Measurements from ENCODE around the gene MCRIP2. TPM values are rescaled to one million over a fixed set of nuclear protein-coding genes. Genes with fewer than 3 reads are reported as not detected.

The MCRIP2 gene
- total RNA-seq, 8 experiments from 2014 or later, result 10.3 to 58.8 (median 31.3) TPM

DNA sequence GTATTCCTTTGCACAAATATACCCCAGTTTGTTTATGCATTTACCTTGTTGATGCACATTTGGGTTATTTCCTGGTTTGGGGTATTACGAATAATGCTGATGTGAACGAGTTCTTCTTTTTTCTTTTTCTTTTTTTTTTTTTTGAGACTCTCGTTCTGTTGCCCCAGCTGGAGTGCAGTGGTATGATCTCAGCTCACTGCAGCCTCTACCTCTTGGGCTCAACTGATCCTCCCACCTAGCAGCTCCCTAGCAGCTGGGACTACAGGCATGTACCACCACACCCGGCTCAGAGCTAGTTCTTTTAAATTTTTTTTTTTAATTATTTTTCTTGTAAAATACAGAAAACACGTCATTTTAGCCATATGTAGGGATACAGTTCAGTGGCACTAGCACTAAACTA is 37.7 kb upstream of the MCRIP2 start:
- in situ Hi-C loops (cut with MboI; ENCODE audit: low pct_unique_long_range_greater_than_20kb in 2 of 9, low sequenced_read_pairs in 9 of 9, unreplicated experiment in 9 of 9), result no loop called here
- WGBS, 10 experiments, result 44 to 100% (median 92%) methylated on average over 1 to 5 of the region's 5 CpGs
- Histone ChIP-seq H3K27ac (no peak overlapping the region), H3K4me1 (replicated peaks in 1 of 2) (no peaks in the 10 kb centered on the region), H3K4me3 (no peak overlapping the region)
- ATAC-seq (replicated peaks in 6 of 8), result peak in 1 of 8 experiments; percentile 60

DNA sequence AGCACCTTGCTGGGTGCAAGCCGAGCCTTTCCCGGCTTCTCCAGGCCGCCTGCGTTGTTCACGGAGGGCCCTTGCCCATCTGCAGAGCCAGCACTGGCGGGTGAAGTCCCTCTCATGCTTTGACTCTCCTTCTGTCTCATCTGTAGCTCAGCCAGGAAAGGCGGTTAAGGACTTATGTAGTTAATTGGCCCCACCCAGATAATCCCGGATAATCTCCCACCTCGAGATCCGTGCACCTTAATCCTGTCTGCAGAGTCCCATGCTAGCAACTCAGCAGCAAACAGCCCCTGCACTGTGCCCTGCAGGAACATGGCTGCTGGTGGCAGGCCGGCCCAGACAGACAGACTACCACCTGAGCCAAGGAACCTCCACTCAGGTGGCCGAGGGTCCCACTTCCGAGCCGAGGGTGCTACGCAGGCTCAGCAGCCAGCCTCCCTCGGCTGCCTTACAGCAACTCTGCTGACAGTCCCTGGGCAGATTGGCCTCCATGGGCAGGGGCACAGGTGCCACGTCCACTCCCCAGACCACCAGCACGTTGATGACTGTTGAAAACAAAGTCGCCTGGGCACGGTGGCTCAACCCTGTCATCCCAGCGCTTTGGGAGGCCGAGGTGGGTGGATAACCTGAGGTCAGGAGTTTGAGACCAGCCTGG is 34.8 kb upstream of the MCRIP2 start:
- peaks cover 0 to 14% of the 10 kb centered on the region in 2 donors for H3K4me1 ChIP-seq (replicated peaks in 1 of 2)
- in situ Hi-C loops (cut with MboI; ENCODE audit: low pct_unique_long_range_greater_than_20kb in 2 of 9, low sequenced_read_pairs in 9 of 9, unreplicated experiment in 9 of 9), result no loop called here
- H3K27ac ChIP-seq, result no peak overlapping the region
- whole genome bisulfite sequencing, 10 experiments, result 95 to 100% (median 97%) methylated on average over 4 to 10 of the region's 22 CpGs; no CpG with 5 or more reads in 6 of the 10 experiments
- no peak for ATAC-seq (replicated peaks in 6 of 8)
- no peak overlapping the region for H3K4me3 ChIP-seq

DNA sequence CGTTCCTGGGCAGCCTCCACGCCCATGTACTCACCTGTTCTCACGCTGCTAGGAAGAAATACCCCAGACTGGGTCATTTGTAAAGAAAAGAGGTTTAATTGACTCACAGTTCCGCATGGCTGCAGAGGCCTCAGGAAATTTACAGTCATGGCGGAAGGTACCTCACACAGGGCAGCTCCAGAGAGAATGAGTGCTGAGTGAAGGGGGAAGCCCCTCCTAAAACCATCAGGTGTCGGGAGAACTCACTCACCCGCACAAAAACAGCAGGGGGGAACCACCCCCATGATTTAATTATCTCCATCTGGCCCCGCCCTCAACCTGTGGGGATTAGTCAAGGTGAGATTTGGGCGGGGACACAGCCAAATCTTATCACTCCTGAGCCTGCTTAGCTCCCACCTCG is 33.6 kb upstream of the MCRIP2 start:
- WGBS, 10 experiments, result 40 to 100% (median 77%) methylated on average over 1 to 6 of the region's 10 CpGs; no CpG with 5 or more reads in 3 of the 10 experiments
- ATAC-seq (replicated peaks in 6 of 8), result no peak
- in situ Hi-C loops (cut with MboI; ENCODE audit: low pct_unique_long_range_greater_than_20kb in 2 of 9, low sequenced_read_pairs in 9 of 9, unreplicated experiment in 9 of 9), result no loop called here

DNA sequence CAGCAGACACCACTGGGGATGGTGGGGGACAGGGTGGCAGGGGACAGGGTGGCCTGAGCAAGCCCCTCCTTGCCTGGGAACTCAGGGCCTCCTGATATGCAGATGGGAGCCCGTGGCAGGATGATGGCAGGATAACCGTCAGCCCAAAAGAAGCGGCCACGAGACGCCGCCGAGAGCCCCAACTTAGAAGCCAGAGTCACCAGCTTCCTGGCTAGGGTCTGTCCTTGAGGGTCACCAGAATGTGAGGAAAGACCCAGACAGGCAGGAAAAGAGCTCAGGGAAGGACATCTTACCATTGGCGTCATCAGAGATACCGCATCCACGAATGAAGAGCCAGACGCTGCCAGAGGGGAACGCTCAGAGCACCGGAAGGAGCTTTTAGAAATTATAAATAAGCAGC is 32.3 kb upstream of the MCRIP2 start:
- no peak overlapping the region for H3K4me3 ChIP-seq
- H3K27ac ChIP-seq, result no peak overlapping the region
- H3K4me1 ChIP-seq (replicated peaks in 1 of 2), result peaks cover 0 to 14% of the 10 kb centered on the region in 2 donors
- in situ Hi-C loops (cut with MboI; ENCODE audit: low pct_unique_long_range_greater_than_20kb in 2 of 9, low sequenced_read_pairs in 9 of 9, unreplicated experiment in 9 of 9), result no loop called here
- WGBS, 10 experiments, result 94 to 100% (median 97%) methylated on average over 5 to 11 of the region's 13 CpGs; no CpG with 5 or more reads in 3 of the 10 experiments
- ATAC-seq (replicated peaks in 6 of 8), result no peak

More for the DNA sequence above, 33.6 kb upstream of the MCRIP2 start:
- no peak overlapping the region for H3K4me3 ChIP-seq
- peaks cover 0 to 14% of the 10 kb centered on the region in 2 donors for H3K4me1 ChIP-seq (replicated peaks in 1 of 2)
- no peak overlapping the region for H3K27ac ChIP-seq

DNA sequence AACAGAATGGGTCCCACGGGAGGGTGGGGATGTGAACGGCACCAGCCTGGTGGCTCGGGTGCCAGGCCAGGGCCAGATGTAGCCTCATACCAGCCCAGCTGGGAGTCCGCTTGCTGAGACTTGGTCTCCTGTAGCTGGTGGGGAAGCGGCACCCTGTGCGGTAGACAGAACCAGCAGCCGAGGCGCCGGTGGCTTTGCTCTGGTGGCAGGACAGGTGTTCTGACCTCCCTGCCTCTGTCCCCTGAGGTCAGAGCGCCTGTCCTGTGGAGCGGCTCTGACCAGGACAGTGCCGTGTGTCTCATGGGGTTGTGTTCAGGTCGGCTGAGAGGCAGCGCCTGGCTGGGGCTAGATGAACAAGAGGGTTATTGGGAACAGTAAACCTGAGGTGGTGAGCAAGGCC is 31.6 kb upstream of the MCRIP2 start:
- no peak for ATAC-seq (replicated peaks in 6 of 8)
- WGBS, 10 experiments, result 60 to 100% (median 90%) methylated on average over 1 to 5 of the region's 14 CpGs; no CpG with 5 or more reads in 3 of the 10 experiments

DNA sequence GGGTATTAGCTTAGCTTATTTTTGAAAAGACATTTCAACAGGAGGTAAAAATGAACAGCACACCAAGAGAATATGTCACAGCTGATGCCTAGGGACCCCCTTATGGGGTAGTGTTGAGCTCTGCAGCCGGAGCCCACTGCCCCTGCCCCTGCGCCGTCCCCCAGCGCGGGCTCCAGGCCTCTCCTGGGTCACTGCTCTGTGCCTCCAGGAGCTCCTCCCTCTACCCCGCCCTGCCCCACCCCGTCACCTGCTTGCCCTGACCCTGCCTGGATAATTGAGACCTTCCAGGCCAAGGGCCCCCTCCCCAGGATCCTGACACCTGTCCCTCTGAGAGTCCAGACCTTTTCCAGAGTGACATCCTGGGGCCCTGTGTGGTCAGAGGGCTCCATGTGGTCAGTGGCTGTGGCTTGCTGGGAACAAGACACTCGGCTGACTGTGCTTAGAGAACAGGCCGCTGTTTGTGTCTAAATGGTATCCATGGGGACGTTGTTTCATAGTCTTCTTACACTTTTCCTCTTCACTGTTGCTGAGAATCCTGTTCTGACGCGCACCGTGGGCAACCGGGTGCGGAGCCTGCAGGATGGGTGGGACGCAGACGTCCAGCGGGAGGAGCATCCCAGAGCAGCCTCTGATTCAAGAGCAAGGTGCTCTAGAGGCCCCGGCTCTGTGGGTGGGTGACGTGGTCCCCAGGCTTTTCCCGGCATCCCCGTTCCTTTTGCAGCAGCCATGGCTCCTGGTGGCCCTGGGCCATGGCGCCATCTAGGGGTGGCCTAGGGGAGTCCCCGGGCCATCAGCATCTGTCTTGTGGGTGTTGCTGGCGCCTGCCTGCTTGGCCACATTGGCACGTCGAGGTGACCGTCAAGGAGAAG is 30.9 kb upstream of the MCRIP2 start:
- peak; percentile 18 to 92 (median 82) for ATAC-seq (replicated peaks in 6 of 8)
- in situ Hi-C loops (cut with MboI; ENCODE audit: low pct_unique_long_range_greater_than_20kb in 2 of 9, low sequenced_read_pairs in 9 of 9, unreplicated experiment in 9 of 9), result no loop called here
- WGBS, 10 experiments, result 20 to 100% (median 72%) methylated on average over 1 to 9 of the region's 28 CpGs; no CpG with 5 or more reads in 6 of the 10 experiments
- Histone ChIP-seq H3K4me3 (no peak overlapping the region), H3K27ac (peak overlapping the region in 1 of 2 donors; percentile 74), H3K4me1 (replicated peaks in 1 of 2) (peaks cover 0 to 14% of the 10 kb centered on the region in 2 donors)

More for the DNA sequence above, 31.6 kb upstream of the MCRIP2 start:
- in situ Hi-C loops (cut with MboI; ENCODE audit: low pct_unique_long_range_greater_than_20kb in 2 of 9, low sequenced_read_pairs in 9 of 9, unreplicated experiment in 9 of 9), result no loop called here
- H3K4me3 ChIP-seq, result no peak overlapping the region
- peaks cover 0 to 14% of the 10 kb centered on the region in 2 donors for H3K4me1 ChIP-seq (replicated peaks in 1 of 2)
- H3K27ac ChIP-seq, result peak overlapping the region in 1 of 2 donors; percentile 74

DNA sequence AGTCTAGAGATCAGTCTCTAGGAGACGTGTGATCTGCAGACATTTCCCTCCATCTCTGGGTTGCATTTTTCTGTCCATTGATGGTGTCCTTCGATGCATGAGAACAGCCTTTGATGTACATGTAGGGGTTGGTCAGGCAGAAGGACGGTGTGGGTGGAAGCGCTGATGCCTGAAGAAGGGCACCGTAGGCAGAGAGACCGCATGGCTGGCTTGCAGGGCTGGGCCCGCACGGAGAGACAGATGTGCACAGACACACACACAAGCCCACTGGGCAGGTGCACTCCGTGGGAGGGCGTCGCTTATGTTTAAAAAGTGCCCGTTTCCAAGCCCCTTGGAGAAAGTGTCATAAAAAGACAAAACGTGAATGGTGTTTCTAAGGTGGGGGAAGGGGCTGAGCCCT is 26.5 kb upstream of the MCRIP2 start:
- Histone ChIP-seq H3K4me3 (no peak overlapping the region), H3K4me1 (replicated peaks in 1 of 2) (peaks cover 0 to 10% of the 10 kb centered on the region in 2 donors), H3K27ac (no peak overlapping the region)
- in situ Hi-C loops (cut with MboI; ENCODE audit: low pct_unique_long_range_greater_than_20kb in 2 of 9, low sequenced_read_pairs in 9 of 9, unreplicated experiment in 9 of 9), result no loop called here
- 67 to 100% (median 93%) methylated on average over 1 to 13 of the region's 13 CpGs; no CpG with 5 or more reads in 1 of the 10 experiments for WGBS, 10 experiments
- no peak for ATAC-seq (replicated peaks in 6 of 8)

DNA sequence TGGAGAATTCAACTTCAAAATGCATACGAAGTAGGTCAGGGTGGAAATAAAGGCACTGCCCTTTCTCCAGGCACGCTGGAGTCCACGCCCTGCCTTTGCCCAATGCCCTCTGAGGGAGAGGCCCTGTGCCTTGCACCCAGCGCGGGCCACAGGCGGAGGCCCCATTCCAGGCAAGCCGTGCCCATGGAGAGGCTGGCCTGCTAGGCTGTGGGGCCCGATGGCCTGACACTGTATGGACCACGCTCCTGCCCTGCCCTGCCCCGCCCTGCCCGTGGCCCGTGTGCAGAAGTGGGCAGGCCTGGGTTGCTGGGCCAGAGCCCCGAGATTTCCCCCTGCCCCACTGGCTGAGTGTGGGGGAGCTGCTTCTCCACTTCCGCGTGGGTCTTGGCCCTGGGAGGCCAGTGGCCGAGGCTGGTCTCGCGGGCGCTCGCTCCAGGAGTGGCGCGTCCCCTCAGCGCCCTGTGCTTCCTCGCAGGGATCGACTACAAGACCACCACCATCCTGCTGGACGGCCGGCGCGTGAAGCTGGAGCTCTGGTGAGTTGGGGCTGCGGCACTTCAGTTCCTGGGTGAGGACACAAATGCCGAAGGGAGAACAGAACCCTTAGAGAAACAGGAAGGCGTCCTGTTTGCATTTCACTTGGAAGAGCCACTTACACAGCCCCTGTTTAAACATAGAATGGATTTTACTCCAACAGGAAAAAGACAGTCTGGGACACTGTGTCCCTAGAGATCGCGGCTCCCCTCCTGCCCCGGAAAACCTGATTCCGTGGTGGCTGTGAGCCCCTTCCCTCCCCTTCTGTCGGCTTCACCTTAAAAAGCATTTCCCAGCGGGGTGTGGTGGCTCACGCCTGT is 24.7 kb upstream of the MCRIP2 start:
- Histone ChIP-seq H3K4me1 (replicated peaks in 1 of 2) (peaks cover 0 to 13% of the 10 kb centered on the region in 2 donors), H3K4me3 (no peak overlapping the region), H3K27ac (no peak overlapping the region)
- peak in 3 of 8 experiments; percentile 17 to 68 (median 32) for ATAC-seq (replicated peaks in 6 of 8)
- WGBS, 10 experiments, result 47 to 97% (median 92%) methylated on average over 1 to 16 of the region's 39 CpGs; no CpG with 5 or more reads in 4 of the 10 experiments
- in situ Hi-C loops (cut with MboI; ENCODE audit: low pct_unique_long_range_greater_than_20kb in 2 of 9, low sequenced_read_pairs in 9 of 9, unreplicated experiment in 9 of 9), result no loop called here

DNA sequence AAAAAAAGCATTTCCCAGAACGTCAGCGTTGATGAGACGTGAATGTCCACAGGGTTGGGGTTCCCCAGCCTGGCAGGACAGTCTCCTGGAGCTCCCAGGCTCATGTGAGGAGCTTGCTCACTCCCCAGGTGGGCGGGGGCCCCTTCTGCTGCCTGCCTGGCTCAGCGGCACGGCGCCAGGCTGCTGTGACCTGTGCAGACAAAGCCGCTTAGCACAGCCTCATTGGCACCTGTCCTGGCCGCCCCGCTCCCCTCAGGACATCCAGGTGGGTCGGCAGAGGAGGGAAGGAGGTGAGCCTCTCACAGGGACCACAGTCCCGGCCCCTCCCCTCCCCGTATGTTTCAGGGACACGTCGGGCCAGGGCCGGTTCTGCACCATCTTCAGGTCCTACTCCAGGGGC is 23.8 kb upstream of the MCRIP2 start:
- H3K27ac ChIP-seq, result no peak overlapping the region
- no peak for ATAC-seq (replicated peaks in 6 of 8)

DNA sequence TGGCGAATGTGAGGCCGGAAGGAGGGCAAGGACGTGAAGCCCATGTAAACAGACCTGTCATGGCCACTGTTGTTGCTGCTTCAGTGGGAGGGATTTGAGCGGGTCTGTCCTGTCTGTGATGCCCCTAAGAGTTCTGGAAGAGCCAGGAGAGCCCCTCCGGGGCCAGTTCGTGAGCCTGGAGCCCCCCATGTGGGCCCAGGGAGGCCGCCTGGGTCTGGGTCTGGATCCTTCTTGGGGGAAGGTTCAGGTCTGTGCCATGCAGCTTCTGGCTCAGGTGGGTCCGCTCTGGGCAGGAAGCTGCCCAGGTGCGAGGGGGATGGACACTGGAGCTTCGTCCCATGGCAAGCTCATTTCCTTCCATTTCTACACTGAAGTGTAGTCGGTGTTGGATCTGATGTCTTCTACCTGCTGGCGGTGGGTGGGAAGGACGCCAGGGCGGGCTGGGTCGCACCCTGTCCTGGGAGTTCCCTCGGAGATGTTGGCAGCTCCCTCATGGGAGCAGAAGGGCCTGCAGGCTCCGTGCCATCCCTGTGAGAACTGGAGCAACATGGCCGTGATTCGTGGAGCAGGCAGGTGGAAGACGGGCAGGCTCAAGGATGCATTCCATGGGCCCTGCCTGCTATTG is 22.0 kb upstream of the MCRIP2 start:
- no peak overlapping the region for H3K4me3 ChIP-seq
- peaks cover 14 to 39% of the 10 kb centered on the region in 2 donors for H3K4me1 ChIP-seq (replicated peaks in 1 of 2)
- no peak overlapping the region for H3K27ac ChIP-seq
- WGBS, 10 experiments, result 60 to 100% (median 87%) methylated on average over 1 to 10 of the region's 20 CpGs; no CpG with 5 or more reads in 3 of the 10 experiments
- ATAC-seq (replicated peaks in 6 of 8), result no peak
- in situ Hi-C loops (cut with MboI; ENCODE audit: low pct_unique_long_range_greater_than_20kb in 2 of 9, low sequenced_read_pairs in 9 of 9, unreplicated experiment in 9 of 9), result no loop called here

More for the DNA sequence above, 23.8 kb upstream of the MCRIP2 start:
- WGBS, 10 experiments, result 0 to 100% (median 80%) methylated on average over 1 to 8 of the region's 16 CpGs; no CpG with 5 or more reads in 5 of the 10 experiments
- H3K4me1 ChIP-seq (replicated peaks in 1 of 2), result peaks cover 6 to 22% of the 10 kb centered on the region in 2 donors
- in situ Hi-C loops (cut with MboI; ENCODE audit: low pct_unique_long_range_greater_than_20kb in 2 of 9, low sequenced_read_pairs in 9 of 9, unreplicated experiment in 9 of 9), result no loop called here
- H3K4me3 ChIP-seq, result no peak overlapping the region

DNA sequence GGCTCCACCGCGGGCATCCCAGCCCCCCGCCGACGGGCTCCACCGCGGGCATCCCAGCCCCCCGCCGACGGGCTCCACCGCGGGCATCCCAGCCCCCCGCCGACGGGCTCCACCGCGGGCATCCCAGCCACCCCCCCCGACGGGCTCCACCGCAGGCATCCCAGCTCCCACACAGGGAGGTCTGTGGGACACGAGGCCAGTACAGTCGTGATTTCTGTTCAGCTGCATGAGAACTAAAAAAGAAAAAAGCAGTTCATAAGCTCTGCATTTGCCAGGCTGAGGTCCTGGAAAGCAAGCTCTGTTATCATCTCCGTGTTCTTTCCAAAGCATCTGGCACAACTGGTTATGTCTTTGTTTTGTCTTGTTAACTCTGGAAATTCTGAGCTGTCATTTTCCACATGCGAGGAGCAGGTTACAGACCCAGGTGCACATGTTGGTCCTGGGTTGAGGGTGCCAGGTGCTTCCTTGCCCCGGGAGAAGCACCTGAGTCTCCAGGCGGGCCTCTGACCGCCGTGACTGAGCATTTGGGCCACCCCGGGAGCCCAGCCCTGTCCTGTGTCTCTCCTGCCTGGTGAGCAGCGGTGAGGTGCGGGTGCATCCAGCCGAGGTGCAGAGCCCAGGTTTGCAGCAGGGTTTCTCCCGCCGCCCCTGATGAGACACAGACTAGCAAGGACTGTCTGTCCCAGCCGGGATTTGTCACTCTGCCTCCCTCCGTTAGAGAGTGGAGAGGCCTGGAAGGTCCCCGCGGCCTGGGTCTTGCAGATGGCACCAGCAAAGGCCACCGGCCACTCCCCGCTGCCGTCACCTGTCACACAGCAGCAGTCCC is 20.7 kb upstream of the MCRIP2 start:
- in situ Hi-C loops (cut with MboI; ENCODE audit: low pct_unique_long_range_greater_than_20kb in 2 of 9, low sequenced_read_pairs in 9 of 9, unreplicated experiment in 9 of 9), result no loop called here
- ATAC-seq (replicated peaks in 6 of 8), result peak in 2 of 8 experiments; percentile 8 to 18
- peaks cover 14 to 45% of the 10 kb centered on the region in 2 donors for H3K4me1 ChIP-seq (replicated peaks in 1 of 2)
- 70 to 86% (median 84%) methylated on average over 2 to 10 of the region's 41 CpGs; no CpG with 5 or more reads in 5 of the 10 experiments for WGBS, 10 experiments
- H3K27ac ChIP-seq, result peak overlapping the region in 1 of 2 donors; percentile 80
- H3K4me3 ChIP-seq, result no peak overlapping the region
